HEK293T (cell line): ENCODE measurements around the gene LAIR2.

Source experiments
- CTCF ChIA-PET: fragments of 350-600 bp; formaldehyde crosslinking; extraction: SDS; loops from one replicate; lab custom pipeline; 2021; ENCODE audit warnings: antibody characterized with exemption, inconsistent platforms; lab: Yijun Ruan, JAX
- POLR2A ChIA-PET: fragments of 350-600 bp; formaldehyde crosslinking; extraction: SDS; loops from one replicate; lab custom pipeline; 2020; ENCODE audit warnings: antibody characterized with exemption, inconsistent platforms; lab: Yijun Ruan, JAX
- DNase-seq: peaks from one replicate; pipeline ENCODE4 v3.0.0; 2012; ENCODE audit warnings: mixed read lengths; ENCODE audit errors: extremely low spot score
- ARNT ChIP-seq: fragments of 450-650 bp; IDR thresholded peaks from 2 replicates; pipeline ENCODE4 v1.6.1; 2017; ENCODE audit warnings: mild to moderate bottlenecking
- BHLHE40 ChIP-seq: fragments of 450-650 bp; IDR thresholded peaks from 2 replicates; pipeline ENCODE4 v1.6.1; 2016; ENCODE audit warnings: mild to moderate bottlenecking, moderate library complexity, borderline replicate concordance
- CTBP1 ChIP-seq: fragments of 450-650 bp; IDR thresholded peaks from 2 replicates; pipeline ENCODE4 v1.6.1; 2016; ENCODE audit warnings: borderline replicate concordance
- ELF4 ChIP-seq: fragments of 450-650 bp; IDR thresholded peaks from 2 replicates; pipeline ENCODE4 v1.6.1; 2017; ENCODE audit warnings: antibody characterized with exemption
- FOXA1 ChIP-seq: fragments of 450-650 bp; IDR thresholded peaks from 2 replicates; pipeline ENCODE4 v1.6.1; 2016; ENCODE audit warnings: mild to moderate bottlenecking
- FOXK2 ChIP-seq: fragments of 450-650 bp; IDR thresholded peaks from 2 replicates; pipeline ENCODE4 v1.6.1; 2016; ENCODE audit warnings: mild to moderate bottlenecking
- FOXM1 ChIP-seq: fragments of 450-650 bp; IDR thresholded peaks from 2 replicates; pipeline ENCODE4 v1.6.1; 2017; ENCODE audit warnings: mild to moderate bottlenecking, borderline replicate concordance
- HDGF ChIP-seq: fragments of 450-650 bp; IDR thresholded peaks from 2 replicates; pipeline ENCODE4 v1.6.1; 2017; ENCODE audit warnings: antibody characterized with exemption, borderline replicate concordance
- L3MBTL2 ChIP-seq: fragments of 450-650 bp; conservative IDR thresholded peaks from 2 replicates; pipeline ENCODE4 v1.6.1; 2016; ENCODE audit warnings: mild to moderate bottlenecking
- LEF1 ChIP-seq: fragments of 450-650 bp; IDR thresholded peaks from 2 replicates; pipeline ENCODE4 v1.6.1; 2017; ENCODE audit warnings: mild to moderate bottlenecking, borderline replicate concordance
- NFRKB ChIP-seq: fragments of 450-650 bp; IDR thresholded peaks from 2 replicates; pipeline ENCODE4 v1.6.1; 2016; ENCODE audit warnings: mild to moderate bottlenecking, moderate library complexity
- SP1 ChIP-seq: fragments of 450-650 bp; IDR thresholded peaks from 2 replicates; pipeline ENCODE4 v1.6.1; 2017
- SUZ12 ChIP-seq: fragments of 450-650 bp; IDR thresholded peaks from 2 replicates; pipeline ENCODE4 v1.6.1; 2016; ENCODE audit warnings: mild to moderate bottlenecking
- TARDBP ChIP-seq: fragments of 450-650 bp; IDR thresholded peaks from 2 replicates; pipeline ENCODE4 v1.6.1; 2016
- ZNF384 ChIP-seq: fragments of 450-650 bp; IDR thresholded peaks from 2 replicates; pipeline ENCODE4 v1.6.1; 2016
- TF ChIP-seq, protein P1 (sequence below): fragments of 450-650 bp; IDR thresholded peaks from 2 replicates; pipeline ENCODE4 v1.6.1; 2016

Gene LAIR2

DNA sequence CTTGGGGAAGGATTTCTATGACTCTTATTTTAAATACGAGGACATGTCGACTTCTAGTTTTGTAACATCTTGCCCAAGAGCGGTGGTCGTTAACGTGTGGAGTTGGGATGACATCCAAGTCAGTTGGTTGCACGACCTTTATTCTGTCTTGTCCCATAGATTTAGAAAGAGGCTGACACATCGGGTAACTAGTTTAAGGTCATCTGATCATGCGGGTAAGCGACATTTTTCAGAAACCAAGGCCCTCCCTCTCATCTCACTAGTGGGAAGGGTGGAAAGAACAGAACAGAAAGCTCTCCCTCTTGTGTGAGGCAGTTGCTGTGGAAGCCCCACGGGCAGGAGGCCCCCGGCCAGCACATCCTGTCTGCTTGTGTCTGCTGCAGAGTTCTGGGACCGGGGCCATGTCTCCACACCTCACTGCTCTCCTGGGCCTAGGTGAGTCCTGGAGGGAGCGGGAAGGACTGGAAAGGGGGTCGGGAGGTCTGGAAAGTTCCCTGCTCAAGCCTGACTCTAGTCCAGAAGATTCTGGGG lies at the start of gene LAIR2:
LAIR2 (plus strand) TSS at position 314 of the 531 bp plus-strand sequence; CDS start at position 402, 88 bp downstream.
- TF ChIP-seq FOXK2 (no peak), HDGF (no peak), ZNF384 (no peak), SP1 (no peak), TARDBP (no peak), ARNT (no peak), SUZ12 (no peak), BHLHE40 (no peak), CTBP1 (no peak), ELF4 (no peak), FOXA1 (no peak), FOXM1 (no peak), LEF1 (no peak), NFRKB (no peak), L3MBTL2 (no peak)
- TF ChIP-seq, protein P1, sequence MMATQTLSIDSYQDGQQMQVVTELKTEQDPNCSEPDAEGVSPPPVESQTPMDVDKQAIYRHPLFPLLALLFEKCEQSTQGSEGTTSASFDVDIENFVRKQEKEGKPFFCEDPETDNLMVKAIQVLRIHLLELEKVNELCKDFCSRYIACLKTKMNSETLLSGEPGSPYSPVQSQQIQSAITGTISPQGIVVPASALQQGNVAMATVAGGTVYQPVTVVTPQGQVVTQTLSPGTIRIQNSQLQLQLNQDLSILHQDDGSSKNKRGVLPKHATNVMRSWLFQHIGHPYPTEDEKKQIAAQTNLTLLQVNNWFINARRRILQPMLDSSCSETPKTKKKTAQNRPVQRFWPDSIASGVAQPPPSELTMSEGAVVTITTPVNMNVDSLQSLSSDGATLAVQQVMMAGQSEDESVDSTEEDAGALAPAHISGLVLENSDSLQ = no peak
- CTCF ChIA-PET = no interaction called here
- DNase-seq = no peak
- POLR2A ChIA-PET = no interaction called here

DNA sequence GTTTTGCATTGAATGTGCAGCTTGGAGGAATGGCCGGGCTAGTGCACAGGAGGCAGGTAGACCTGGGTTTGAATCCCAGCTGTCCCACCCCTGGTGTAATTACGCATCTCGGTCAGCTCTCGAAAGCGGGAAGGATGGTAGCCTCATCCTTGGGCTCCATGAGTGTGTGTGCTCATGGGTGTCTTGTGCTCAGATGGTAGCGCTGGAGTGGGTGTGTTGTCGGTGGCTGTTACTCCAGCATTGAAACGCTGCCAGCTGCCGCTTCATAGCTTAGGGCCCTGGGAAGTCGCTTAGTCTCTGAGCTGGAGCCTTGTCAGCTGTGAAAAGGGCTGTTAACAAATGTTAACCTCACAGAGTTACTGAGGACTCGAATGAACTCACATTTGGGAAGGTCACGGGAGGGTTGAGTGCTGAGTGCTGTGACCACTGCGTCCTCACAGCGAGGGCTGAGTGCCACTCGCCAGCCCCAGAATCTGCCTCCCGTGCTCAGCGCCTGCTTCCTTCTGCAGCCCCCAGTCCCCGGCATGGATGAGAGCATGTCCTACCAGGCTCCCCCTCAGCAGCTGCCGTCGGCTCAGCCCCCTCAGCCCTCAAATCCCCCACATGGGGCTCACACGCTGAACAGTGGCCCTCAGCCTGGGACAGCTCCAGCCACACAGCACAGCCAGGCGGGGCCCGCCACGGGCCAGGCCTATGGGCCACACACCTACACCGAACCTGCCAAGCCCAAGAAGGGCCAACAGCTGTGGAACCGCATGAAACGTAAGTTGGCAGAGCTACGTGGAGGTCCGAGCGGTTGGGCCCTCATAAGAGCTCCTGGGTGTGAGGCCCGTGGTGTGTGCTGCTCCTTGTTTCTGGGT lies 48.5 kb upstream of the LAIR2 start:
- POLR2A ChIA-PET = interaction anchor here (0.7 to 2.0 kb wide), 2 partner anchors 8 to 9 kb away, joined by 3 to 5 read pairs; partner anchors contain the start of gene LENG9
- CTCF ChIA-PET = no interaction called here

DNA sequence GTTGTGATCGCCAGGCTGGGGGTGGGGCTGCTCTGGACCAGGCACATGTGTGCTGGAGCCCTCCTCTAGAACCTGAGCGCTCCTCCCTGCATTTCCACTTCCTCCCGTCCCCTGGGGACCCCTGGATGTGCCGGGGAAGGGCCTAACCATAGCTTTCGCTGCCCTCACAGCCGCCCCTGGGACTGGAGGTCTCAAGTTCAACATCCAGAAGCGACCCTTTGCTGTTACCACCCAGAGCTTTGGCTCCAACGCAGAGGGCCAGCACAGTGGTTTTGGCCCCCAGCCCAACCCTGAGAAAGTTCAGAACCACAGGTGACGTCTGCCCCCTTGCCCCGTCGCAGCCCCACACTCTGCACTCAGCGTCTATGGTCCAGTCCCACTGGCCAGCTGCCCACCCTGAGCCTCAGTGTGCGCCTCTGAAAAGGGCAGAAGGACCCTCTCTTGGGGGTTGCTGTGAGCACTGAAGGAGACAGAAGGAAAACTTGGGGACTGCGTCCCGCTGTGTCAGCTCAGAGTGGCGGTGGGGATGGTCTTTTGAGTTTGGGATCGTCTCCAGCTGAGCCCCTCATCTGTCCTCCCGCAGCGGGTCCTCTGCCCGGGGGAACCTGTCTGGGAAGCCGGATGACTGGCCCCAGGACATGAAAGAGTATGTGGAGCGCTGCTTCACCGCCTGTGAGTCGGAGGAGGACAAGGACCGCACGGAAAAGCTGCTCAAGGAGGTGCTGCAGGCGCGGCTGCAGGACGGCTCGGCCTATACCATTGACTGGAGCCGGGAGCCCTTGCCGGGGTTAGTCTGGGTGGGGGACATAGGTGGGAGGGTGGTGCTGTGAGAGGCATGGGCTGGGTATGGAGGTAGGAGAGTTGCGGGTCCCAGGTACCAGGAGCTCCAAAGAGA lies 47.6 kb upstream of the LAIR2 start:
- no peak for DNase-seq
- no peak for TF ChIP-seq SUZ12
- TF ChIP-seq FOXK2 = no peak
- no peak for TF ChIP-seq ZNF384
- no peak for TF ChIP-seq ARNT
- TF ChIP-seq, protein P1 = no peak
- TF ChIP-seq BHLHE40 = no peak
- TF ChIP-seq FOXA1 = no peak
- TF ChIP-seq NFRKB = no peak
- no peak for TF ChIP-seq ELF4
- TF ChIP-seq HDGF = no peak
- ChIA-PET CTCF (no interaction called here), POLR2A (interaction anchor here (0.7 to 2.0 kb wide), 2 partner anchors 7 to 9 kb away, joined by 3 to 5 read pairs; partner anchors contain the start of gene LENG9)

More for the DNA sequence above, 48.5 kb upstream of the LAIR2 start:
- no peak for DNase-seq
- no peak for TF ChIP-seq NFRKB
- TF ChIP-seq SUZ12 = no peak
- no peak for TF ChIP-seq ELF4
- TF ChIP-seq CTBP1 = no peak
- TF ChIP-seq HDGF = no peak
- TF ChIP-seq FOXA1 = no peak
- TF ChIP-seq, protein P1 = no peak
- no peak for TF ChIP-seq FOXK2
- no peak for TF ChIP-seq L3MBTL2
- no peak for TF ChIP-seq ARNT
- no peak for TF ChIP-seq SP1
- TF ChIP-seq BHLHE40 = no peak
- no peak for TF ChIP-seq TARDBP
- no peak for TF ChIP-seq ZNF384
- no peak for TF ChIP-seq LEF1

GRCh38 chr19:54455786-54456422 lies 46.7 kb upstream of the LAIR2 start:
- ChIA-PET POLR2A (no interaction called here), CTCF (no interaction called here)
- DNase-seq = no peak
- TF ChIP-seq HDGF (no peak), ELF4 (no peak)
